GM19023 (cell line): Measurements from ENCODE around the gene FBXL16.
"Not testable (repeated sequence)": the region's sequence is repeated elsewhere in the genome, so short reads cannot be mapped to it uniquely, and the experiment has no call there.

ENCODE experiments used
- ATAC-seq: cut with Tn5 transposase; IDR thresholded peaks from one replicate; pipeline ENCODE4 v1.9.1; 2021; ENCODE audit warnings: mild to moderate bottlenecking, moderate library complexity; ENCODE audit not compliant: unreplicated experiment

Gene FBXL16

DNA sequence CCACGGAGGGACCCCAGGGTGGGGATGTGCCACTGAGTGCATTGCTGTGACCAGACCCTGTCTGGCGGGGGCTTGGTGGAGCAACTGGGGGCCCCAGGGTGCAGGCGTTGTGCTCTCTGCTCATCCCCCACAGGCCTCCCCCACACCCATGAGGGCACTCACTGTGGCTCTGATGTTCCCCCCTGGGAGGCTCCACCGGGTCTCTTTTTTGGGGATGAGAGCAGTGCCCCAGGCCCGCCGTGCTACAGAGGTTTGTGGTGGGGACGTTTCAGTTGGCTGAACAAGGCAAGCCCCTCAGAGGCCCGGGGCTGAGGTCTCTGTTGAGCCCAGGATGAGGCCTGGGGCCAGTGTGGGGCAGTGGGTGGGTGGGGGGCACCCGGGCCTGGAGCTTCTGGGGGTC, 18.1 kb upstream of the FBXL16 start:
- ATAC-seq, result no peak

- no peak for ATAC-seq
Observed at GRCh38 chr16:722835-723633, 17.4 kb upstream of the FBXL16 start.

- ATAC-seq, result no peak
Observed at GRCh38 chr16:721765-722540, 16.4 kb upstream of the FBXL16 start.

- peak; percentile 72 for ATAC-seq
Observed at GRCh38 chr16:720990-721764, 15.6 kb upstream of the FBXL16 start, which contains the start of gene ANTKMT. ANTKMT (plus strand) TSS chr16:721146; CDS start chr16:721275, 129 bp downstream.

- ATAC-seq, result peak; percentile 18
Observed at GRCh38 chr16:720447-720989, 14.9 kb upstream of the FBXL16 start.

DNA sequence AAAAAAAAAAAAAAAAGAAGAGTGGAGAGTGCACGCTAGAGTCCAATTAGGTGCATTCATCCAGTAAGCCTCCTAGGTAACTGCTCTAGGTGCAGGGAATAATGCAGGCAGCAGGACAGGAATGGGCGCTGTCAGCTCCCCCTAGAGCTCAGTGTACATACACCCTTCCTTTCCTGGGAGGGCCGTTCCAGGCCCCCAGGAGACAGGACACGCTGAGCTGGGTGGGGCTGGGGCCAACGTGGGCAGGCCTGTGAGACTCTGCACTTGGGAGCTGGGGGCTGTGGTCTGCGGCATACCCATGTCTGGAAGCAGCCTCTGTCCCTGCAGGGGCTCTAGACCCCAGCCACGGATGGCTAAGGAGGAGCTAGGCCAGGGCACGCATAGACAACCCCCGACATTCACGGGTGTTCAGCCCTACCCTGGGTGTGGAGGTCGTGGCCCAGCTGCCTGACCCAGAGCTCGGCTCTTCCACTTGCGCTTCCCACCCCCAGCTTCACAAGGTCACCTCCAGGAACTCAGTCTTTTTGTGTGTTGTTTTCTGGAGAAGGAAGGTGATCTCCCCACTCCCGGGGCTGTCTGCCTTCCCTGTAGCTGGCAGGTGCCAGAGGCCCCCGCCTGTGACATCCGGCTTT, 14.3 kb upstream of the FBXL16 start:
- ATAC-seq, result no peak

DNA sequence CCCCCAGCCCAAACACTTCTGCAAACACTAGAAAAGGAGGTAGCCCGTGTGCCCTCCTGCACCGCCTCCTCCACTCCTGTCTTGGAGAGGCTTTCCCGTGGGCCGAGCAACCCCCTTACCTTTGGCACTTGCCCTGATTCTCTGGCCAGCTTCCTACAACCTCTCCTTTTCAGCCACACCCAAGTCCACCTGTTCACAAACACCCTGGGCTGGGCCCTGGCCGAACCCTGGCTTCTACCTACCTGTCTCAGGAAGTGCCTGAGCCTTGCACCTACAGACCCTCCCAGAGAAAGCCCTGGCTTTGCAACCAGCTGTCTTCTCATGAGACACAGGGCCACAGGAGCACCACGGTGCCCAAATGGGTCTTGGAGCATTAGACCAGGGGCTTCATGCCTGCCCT, 13.3 kb upstream of the FBXL16 start:
- no peak for ATAC-seq

GRCh38 chr16:718389-718788, 12.8 kb upstream of the FBXL16 start:
- ATAC-seq, result no peak

DNA sequence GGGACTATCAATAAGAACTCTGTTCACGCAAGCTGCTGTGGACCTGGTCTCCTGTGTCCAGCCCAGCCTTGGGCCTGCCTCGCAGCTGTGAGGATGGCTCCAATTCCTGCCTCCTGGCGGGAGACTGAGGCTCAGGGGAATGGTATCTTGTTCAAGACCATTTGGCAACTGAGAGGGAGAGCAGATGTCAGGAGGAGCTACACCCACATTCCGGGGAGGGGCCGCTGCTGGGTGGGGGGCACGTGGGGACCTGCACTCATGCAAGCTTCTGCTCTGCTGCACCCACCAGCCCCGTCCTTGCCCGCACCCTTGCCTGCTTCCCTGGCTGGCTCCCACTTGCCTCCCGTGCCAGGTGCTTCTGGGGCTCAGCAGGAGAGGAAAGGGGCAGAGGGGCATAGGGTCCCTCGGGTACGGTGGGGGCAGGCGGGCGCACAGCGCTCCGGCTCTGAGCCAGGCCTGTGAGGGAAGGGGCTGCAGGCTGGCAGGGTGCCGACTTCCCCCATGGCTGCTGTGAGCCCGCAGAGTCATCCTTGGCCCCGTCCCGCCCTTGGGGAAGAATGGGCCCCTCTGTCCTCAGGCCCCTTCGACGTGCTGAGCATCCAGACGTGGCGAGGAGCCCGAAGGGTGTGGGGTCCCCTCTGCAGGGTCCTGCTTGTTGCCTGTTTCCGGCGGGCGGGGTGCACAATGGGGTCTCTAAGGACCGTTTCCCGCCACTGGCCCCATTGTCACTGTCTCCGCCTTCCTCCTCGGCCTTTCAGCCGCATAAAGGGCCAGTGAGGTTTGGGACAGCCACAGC, 12.0 kb upstream of the FBXL16 start:
- no peak for ATAC-seq

DNA sequence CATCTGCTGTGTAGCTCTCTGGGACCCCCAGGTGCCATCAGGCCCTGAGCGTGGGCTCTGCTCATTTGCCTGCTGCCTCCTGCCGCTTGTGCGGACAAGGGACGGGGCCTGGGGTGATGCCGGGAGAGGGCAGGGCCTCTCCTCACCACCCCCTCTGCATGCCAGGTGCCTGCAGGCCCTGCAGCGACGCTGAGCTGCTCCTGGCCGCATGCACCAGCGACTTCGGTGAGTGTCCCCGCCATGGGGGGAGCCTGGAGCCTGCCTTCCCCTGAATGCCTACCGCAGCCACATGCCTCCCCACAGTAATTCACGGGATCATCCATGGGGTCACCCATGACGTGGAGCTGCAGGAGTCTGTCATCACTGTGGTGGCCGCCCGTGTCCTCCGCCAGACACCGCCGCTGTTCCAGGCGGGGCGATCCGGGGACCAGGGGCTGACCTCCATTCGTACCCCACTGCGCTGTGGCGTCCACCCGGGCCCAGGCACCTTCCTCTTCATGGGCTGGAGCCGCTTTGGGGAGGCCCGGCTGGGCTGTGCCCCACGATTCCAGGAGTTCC, 11.2 kb upstream of the FBXL16 start:
- no peak for ATAC-seq

DNA sequence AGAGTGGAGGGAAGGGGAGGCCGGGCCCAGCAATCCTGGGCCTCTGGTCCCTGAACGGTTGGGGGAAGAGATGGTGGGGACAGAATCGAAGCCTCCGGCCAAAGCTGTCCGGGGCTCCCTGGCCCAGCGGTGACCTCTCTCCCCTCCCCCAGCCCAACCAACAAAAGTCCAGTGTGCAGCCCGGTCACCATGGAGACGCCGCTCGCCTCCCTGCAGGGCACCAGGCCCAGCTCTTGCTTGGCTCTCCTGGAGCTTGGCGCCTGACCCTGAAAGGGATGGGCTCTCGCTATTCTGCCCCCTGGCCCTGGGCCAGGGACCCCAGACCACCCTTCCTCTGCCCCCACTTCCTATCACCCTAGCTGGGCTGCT, 10.6 kb upstream of the FBXL16 start:
- ATAC-seq, result no peak

GRCh38 chr16:715477-716199, 10.0 kb upstream of the FBXL16 start:
- no peak for ATAC-seq

- peak; percentile 69 for ATAC-seq
Observed at GRCh38 chr16:714558-715476, 9.2 kb upstream of the FBXL16 start, which contains the start of gene METRN. METRN (plus strand) TSS chr16:715118; CDS start chr16:715290, 172 bp downstream.

DNA sequence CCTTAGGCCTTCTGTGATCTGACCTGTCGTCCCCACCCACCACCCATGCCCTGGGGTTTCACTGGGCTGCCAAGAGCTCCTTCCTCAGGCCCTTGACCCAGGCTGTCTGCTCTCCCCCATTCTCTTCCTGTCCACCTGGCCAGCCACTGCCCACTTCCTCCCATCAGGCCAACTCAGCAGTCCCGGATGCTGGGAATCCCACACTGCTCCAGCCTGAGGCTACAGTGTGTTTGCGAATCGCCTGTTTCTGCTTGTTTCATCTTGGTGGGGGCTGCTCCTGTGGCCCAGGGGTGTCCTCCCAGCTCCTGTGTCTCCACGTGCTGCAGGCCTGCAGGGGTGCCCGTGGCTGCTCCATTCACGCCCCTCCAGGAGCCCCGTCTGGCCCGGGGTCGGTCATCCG, 8.5 kb upstream of the FBXL16 start:
- ATAC-seq, result no peak

DNA sequence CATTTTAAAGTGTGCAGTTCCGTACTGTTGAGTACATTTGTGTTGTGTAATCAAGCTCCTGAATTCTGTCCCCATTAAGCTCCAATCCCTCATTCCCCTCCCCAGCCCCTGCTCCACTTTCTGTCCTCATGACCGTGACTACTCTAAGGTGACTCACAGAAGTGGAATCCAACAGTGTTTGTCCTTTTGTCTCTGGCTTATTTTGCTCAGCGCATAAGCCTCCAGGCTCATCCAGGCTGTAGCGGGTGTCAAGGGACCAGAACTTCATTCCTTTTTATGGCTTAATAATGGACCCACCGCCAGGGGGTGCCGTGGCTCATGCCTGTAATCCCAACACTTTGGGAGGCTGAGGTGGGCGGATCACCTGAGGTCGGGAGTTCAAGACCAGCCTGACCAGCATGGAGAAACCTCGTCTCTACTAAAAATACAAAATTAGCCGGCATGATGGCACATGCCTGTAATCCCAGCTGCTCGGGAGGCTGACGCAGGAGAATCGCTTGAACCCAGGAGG, 7.2 kb upstream of the FBXL16 start:
- not testable (repeated sequence) for ATAC-seq

DNA sequence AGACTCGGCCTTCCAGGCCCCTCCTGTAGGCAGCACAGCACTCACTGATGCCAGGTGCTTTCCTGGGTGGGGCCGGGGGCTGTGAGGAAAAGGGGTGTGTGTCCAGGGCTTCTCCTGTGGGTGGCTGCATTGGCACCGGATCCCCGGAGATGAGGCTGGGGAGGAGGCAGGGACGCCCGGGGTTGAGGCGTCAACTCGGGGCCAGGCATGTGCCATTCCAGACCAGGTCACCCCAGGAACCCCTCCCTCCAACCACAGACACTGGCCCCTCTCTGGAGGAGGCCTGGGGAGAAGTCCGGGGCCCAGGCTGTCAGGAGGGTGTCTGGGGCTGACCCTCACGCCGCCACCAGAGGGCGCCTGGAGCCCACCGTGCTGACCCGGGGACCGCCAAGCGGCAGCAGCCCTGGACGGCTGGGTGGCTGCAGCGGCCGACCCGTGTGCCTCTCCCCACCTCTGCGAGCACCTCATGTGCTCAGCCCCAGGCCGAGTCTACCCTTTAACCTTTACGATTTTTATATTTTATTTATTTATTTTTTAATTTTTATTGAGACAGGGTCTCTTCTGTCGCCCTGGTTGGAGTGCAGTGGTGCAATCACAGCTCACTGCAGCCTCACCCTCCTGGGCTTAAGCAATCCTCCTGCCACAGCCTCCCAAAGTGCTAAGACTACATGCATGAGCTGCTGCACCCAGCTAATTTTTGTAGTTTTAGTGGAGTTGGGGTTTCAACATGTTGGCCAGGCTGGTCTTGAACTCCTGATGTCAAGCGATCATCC, 6.1 kb upstream of the FBXL16 start:
- no peak for ATAC-seq

- ATAC-seq, result no peak
Observed at GRCh38 chr16:711084-711483, 5.5 kb upstream of the FBXL16 start.
